ENCODE data around the gene DDX10.
"Not testable (repeated sequence)": the region's sequence is repeated elsewhere in the genome, so short reads cannot be mapped to it uniquely, and the experiment has no call there.

The DDX10 gene

DNA sequence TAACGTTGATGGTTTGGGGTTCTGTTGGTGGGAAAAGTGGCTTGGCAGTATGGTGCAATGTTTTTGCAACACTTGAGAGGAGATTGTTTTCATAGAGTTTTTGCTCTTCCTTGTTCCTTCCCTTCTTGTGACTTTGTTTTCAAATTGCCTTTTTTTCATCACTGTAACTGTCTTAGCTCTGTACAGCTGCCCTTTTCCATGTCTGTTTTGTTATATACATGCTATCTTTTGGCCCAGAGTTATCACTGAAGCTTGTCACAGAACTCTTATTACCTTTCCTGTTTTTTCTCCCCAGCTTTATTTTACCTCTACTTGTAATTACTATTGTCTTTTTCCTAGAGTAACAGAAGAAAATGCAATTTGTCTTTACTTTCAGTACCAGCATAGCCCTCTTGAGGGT lies 154.1 kb downstream of the DDX10 start:
- TF ChIP-seq CTCF (IDR thresholded peaks at IDR 0.05; ENCODE audit: insufficient read depth, low read depth, low read length, missing control alignments) = no peak
- DNase-seq (ENCODE audit: low read depth) = no peak
- H3K4me3 ChIP-seq (ENCODE audit: low read depth, low read length) = no peak overlapping the region

DNA sequence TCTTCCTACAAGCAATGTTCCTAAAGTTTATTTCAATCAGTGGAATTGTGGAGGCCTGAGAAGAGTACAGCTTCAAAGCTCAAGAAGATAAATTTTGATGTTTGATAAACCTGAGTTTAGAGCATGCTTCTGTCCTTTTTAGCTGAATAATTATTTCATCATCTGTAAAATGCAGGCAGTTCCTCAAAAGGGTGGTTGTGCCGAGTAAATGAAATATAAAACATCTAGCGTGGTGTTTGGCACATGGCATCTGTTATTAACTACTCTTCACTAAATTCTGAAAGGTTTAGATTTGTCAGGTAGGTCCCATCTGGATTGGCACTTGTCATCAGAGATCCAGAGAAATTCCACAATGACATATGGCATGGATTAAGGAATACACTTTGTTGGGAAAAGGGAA lies 155.1 kb downstream of the DDX10 start:
- no peak for DNase-seq (ENCODE audit: low read depth)
- no peak for TF ChIP-seq CTCF (IDR thresholded peaks at IDR 0.05; ENCODE audit: insufficient read depth, low read depth, low read length, missing control alignments)
- no peak overlapping the region for H3K4me3 ChIP-seq (ENCODE audit: low read depth, low read length)

DNA sequence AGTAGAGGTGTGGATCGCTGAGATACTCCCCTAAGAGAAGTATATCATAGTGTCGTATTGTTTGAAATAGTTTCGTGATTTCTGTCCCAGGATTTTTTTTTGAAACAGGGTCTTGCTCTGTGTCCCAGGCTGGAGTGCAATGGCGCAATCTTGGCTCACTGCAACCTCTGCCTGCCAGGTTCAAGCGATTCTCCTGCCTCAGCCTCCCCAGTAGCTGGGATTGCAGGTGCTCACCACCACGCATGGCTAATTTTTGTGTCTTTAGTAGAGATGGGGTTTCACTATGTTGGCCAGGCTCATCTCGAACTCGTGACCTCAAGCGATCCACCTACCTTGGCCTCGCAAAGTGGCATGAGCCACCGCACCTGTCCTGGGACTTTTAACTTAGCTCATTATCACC lies 159.1 kb downstream of the DDX10 start:
- not testable (repeated sequence) for DNase-seq (ENCODE audit: low read depth); H3K4me3 ChIP-seq (ENCODE audit: low read depth, low read length)

- no peak for TF ChIP-seq CTCF (IDR thresholded peaks at IDR 0.05; ENCODE audit: insufficient read depth, low read depth, low read length, missing control alignments)
- H3K4me3 ChIP-seq (ENCODE audit: low read depth, low read length) = no peak overlapping the region
- DNase-seq (ENCODE audit: low read depth) = no peak
These were observed 159.7 kb downstream of the DDX10 start for GRCh38 chr11:108824545-108824944.

DNA sequence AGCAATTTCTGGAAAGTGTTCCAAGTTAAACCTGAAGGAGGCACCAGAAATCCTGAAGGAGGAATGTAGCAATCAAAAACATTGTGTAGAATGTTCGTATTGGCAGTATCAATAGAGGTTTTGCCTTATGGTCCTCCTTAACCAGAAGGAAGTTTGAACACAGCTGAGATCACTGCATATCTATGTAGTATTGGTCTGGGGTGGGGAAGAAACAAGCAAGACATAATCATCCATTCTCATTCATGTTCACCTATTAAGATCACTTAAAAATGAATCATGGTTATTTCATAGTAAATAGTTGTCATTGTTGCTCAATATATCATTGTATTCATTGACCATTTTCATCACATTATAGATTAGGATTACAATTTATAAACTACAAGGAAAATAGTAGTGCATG lies 160.5 kb downstream of the DDX10 start:
- H3K4me3 ChIP-seq (ENCODE audit: low read depth, low read length) = no peak overlapping the region
- no peak for DNase-seq (ENCODE audit: low read depth)
- no peak for TF ChIP-seq CTCF (IDR thresholded peaks at IDR 0.05; ENCODE audit: insufficient read depth, low read depth, low read length, missing control alignments)

DNA sequence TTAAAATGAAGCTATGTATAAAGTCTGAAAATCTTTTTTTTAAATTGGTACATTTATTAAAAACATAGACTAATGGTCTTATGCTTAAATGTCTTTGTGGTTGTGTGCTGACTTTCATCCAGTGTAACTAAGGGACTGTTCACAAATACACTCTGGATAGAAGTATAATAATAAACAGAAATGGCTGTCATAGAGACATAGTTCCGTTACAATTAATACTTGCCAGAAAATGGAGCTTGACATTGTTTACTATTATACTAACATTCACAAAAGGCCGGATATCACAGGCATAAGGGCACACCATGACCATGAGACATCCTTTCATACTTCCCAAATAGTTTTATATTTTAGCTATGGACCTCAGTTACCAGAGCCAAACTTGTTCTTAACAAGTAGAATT lies 161.3 kb downstream of the DDX10 start:
- DNase-seq (ENCODE audit: low read depth) = no peak
- TF ChIP-seq CTCF (IDR thresholded peaks at IDR 0.05; ENCODE audit: insufficient read depth, low read depth, low read length, missing control alignments) = no peak
- no peak overlapping the region for H3K4me3 ChIP-seq (ENCODE audit: low read depth, low read length)

- TF ChIP-seq CTCF (IDR thresholded peaks at IDR 0.05; ENCODE audit: insufficient read depth, low read depth, low read length, missing control alignments) = no peak
- no peak for DNase-seq (ENCODE audit: low read depth)
- no peak overlapping the region for H3K4me3 ChIP-seq (ENCODE audit: low read depth, low read length)
These were observed 170.8 kb downstream of the DDX10 start for GRCh38 chr11:108835624-108836023.

GRCh38 chr11:108836541-108836940 lies 171.7 kb downstream of the DDX10 start:
- no peak for DNase-seq (ENCODE audit: low read depth)
- H3K4me3 ChIP-seq (ENCODE audit: low read depth, low read length) = no peak overlapping the region
- no peak for TF ChIP-seq CTCF (IDR thresholded peaks at IDR 0.05; ENCODE audit: insufficient read depth, low read depth, low read length, missing control alignments)
